Peyer's patch (tissue), 4 donors: Measurements from ENCODE around the gene CAT.

Experiments used
- CTCF ChIP-seq, 6 experiments: fragments of 450-650 bp in 4 of 6; fragments of 200-600 bp in 2 of 6; sonication (generic) in 1 of 6; IDR thresholded peaks; one replicate each; pipeline ENCODE4 v1.5.1; 2017 to 2019; ENCODE audit warnings: antibody characterized with exemption in 6 of 6, mild to moderate bottlenecking in 3 of 6, moderate library complexity in 1 of 6
- POLR2A ChIP-seq, 2 donors: fragments of 450-650 bp; IDR thresholded peaks; one replicate each; pipeline ENCODE4 v1.5.1; 2017; ENCODE audit warnings: antibody characterized with exemption in 2 of 2, mild to moderate bottlenecking in 2 of 2, moderate library complexity in 2 of 2

- TF ChIP-seq CTCF (IDR thresholded peaks at IDR 0.05): no peak
- peak; percentile 73 to 82 for TF ChIP-seq POLR2A (IDR thresholded peaks at IDR 0.05)
Observed at GRCh38 chr11:34438529-34439507, at the start of gene CAT.
